Panc1 (cell line): ENCODE results near the gene GALNTL6.

Experiments
- SIN3A ChIP-seq: IDR thresholded peaks from 2 replicates; pipeline ENCODE4 v1.6.1; 2012; ENCODE audit warnings: low read depth, mild to moderate bottlenecking, low read length, moderate library complexity, borderline replicate concordance; ENCODE audit not compliant: insufficient read depth
- TF ChIP-seq, protein P1 (sequence below): fragments of 450-650 bp; IDR thresholded peaks from 2 replicates; pipeline ENCODE4 v1.5.1; 2017; ENCODE audit warnings: mild to moderate bottlenecking

DNA sequence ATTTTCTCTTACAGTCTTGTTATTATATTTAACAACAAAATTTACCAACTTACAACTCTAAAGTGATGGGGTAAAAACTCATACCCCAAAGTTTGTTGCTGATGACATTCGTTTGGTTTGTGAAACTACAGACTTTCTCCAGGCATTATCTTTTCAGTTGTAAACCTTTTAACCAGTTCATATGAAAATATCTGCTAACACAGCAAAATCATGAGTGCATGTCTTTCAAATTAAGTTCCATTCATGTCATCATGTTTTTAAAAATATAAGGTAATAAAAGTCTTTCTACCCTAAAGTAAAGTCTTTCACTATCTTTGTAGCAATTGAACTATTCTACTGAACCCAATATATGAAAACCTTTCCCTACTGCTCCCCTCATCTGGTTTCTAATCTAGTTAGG, 3.4 kb upstream of the GALNTL6 start:
- TF ChIP-seq, protein P1, sequence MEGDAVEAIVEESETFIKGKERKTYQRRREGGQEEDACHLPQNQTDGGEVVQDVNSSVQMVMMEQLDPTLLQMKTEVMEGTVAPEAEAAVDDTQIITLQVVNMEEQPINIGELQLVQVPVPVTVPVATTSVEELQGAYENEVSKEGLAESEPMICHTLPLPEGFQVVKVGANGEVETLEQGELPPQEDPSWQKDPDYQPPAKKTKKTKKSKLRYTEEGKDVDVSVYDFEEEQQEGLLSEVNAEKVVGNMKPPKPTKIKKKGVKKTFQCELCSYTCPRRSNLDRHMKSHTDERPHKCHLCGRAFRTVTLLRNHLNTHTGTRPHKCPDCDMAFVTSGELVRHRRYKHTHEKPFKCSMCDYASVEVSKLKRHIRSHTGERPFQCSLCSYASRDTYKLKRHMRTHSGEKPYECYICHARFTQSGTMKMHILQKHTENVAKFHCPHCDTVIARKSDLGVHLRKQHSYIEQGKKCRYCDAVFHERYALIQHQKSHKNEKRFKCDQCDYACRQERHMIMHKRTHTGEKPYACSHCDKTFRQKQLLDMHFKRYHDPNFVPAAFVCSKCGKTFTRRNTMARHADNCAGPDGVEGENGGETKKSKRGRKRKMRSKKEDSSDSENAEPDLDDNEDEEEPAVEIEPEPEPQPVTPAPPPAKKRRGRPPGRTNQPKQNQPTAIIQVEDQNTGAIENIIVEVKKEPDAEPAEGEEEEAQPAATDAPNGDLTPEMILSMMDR = no peak
- no peak for TF ChIP-seq SIN3A
